Measurements from ENCODE around the gene STAG3. TPM values are rescaled to one million over a fixed set of nuclear protein-coding genes. Genes with fewer than 3 reads are reported as not detected.
A peak's percentile ranks its signal among the peaks of the same experiment; 100 is the strongest.

The STAG3 gene
- total RNA-seq, 1 experiment from 2014 or later: not detected

- in situ Hi-C loops (cut with HindIII; ENCODE audit: low pct_unique_long_range_greater_than_20kb, low sequenced_read_pairs): no loop called here
- DNase-seq (ENCODE audit: low read depth): no peak
Observed at GRCh38 chr7:100154651-100155491, 22.8 kb upstream of the STAG3 start.

- no peak for DNase-seq (ENCODE audit: low read depth)
- in situ Hi-C loops (cut with HindIII; ENCODE audit: low pct_unique_long_range_greater_than_20kb, low sequenced_read_pairs): no loop called here
Observed at GRCh38 chr7:100155553-100156317, 22.0 kb upstream of the STAG3 start.

- in situ Hi-C loops (cut with HindIII; ENCODE audit: low pct_unique_long_range_greater_than_20kb, low sequenced_read_pairs): no loop called here
- DNase-seq (ENCODE audit: low read depth): no peak
Observed at GRCh38 chr7:100156331-100157068, 21.2 kb upstream of the STAG3 start.

GRCh38 chr7:100157069-100157333 is 20.7 kb upstream of the STAG3 start:
- no peak for DNase-seq (ENCODE audit: low read depth)

GRCh38 chr7:100157334-100158228 is 20.1 kb upstream of the STAG3 start:
- in situ Hi-C loops (cut with HindIII; ENCODE audit: low pct_unique_long_range_greater_than_20kb, low sequenced_read_pairs): no loop called here
- no peak for DNase-seq (ENCODE audit: low read depth)

More at GRCh38 chr7:100157069-100157333, 20.7 kb upstream of the STAG3 start:
- in situ Hi-C loops (cut with HindIII; ENCODE audit: low pct_unique_long_range_greater_than_20kb, low sequenced_read_pairs): no loop called here

- DNase-seq (ENCODE audit: low read depth): peak; percentile 83
- in situ Hi-C loops (cut with HindIII; ENCODE audit: low pct_unique_long_range_greater_than_20kb, low sequenced_read_pairs): no loop called here
Observed at GRCh38 chr7:100158229-100159098, 19.3 kb upstream of the STAG3 start, which contains the start of gene TRAPPC14. Gene TRAPPC14, minus strand, starts transcription at chr7:100158723. Its CDS starts 224 bp downstream, at chr7:100158499.

- DNase-seq (ENCODE audit: low read depth): no peak
- in situ Hi-C loops (cut with HindIII; ENCODE audit: low pct_unique_long_range_greater_than_20kb, low sequenced_read_pairs): no loop called here
Observed at GRCh38 chr7:100159099-100159623, 18.6 kb upstream of the STAG3 start.

- in situ Hi-C loops (cut with HindIII; ENCODE audit: low pct_unique_long_range_greater_than_20kb, low sequenced_read_pairs): no loop called here
- DNase-seq (ENCODE audit: low read depth): no peak
Observed at GRCh38 chr7:100160067-100160466, 17.7 kb upstream of the STAG3 start.

GRCh38 chr7:100163006-100163531 is 14.6 kb upstream of the STAG3 start:
- no peak for DNase-seq (ENCODE audit: low read depth)
- in situ Hi-C loops (cut with HindIII; ENCODE audit: low pct_unique_long_range_greater_than_20kb, low sequenced_read_pairs): no loop called here

GRCh38 chr7:100163871-100164270 is 13.8 kb upstream of the STAG3 start:
- no peak for DNase-seq (ENCODE audit: low read depth)
- in situ Hi-C loops (cut with HindIII; ENCODE audit: low pct_unique_long_range_greater_than_20kb, low sequenced_read_pairs): no loop called here

GRCh38 chr7:100166317-100166940 is 11.3 kb upstream of the STAG3 start:
- DNase-seq (ENCODE audit: low read depth): no peak
- in situ Hi-C loops (cut with HindIII; ENCODE audit: low pct_unique_long_range_greater_than_20kb, low sequenced_read_pairs): no loop called here

GRCh38 chr7:100166970-100167911 is 10.5 kb upstream of the STAG3 start:
- in situ Hi-C loops (cut with HindIII; ENCODE audit: low pct_unique_long_range_greater_than_20kb, low sequenced_read_pairs): no loop called here
- no peak for DNase-seq (ENCODE audit: low read depth)

- in situ Hi-C loops (cut with HindIII; ENCODE audit: low pct_unique_long_range_greater_than_20kb, low sequenced_read_pairs): no loop called here
- DNase-seq (ENCODE audit: low read depth): no peak
Observed at GRCh38 chr7:100167912-100168323, 9.8 kb upstream of the STAG3 start.

GRCh38 chr7:100169147-100169850 is 8.4 kb upstream of the STAG3 start:
- DNase-seq (ENCODE audit: low read depth): no peak
- in situ Hi-C loops (cut with HindIII; ENCODE audit: low pct_unique_long_range_greater_than_20kb, low sequenced_read_pairs): no loop called here
